Endodermal cell (in vitro differentiated cells): ENCODE results near the gene CSNK2A3. TPM values are rescaled to one million over a fixed set of nuclear protein-coding genes. Genes with fewer than 3 reads are reported as not detected.

Experiments used
- DNase-seq: peaks from one replicate; pipeline ENCODE4 v3.0.0-alpha.2; 2017
- H3K27ac ChIP-seq: 2 replicates; pipeline ENCODE4 v1.5.1; 2013; ENCODE audit warnings: mild to moderate bottlenecking, low read depth, low read length, moderate library complexity
- H3K27me3 ChIP-seq: 2 replicates; pipeline ENCODE4 v1.6.1; 2013; ENCODE audit warnings: mild to moderate bottlenecking, low read length, moderate library complexity; ENCODE audit not compliant: insufficient read depth, control insufficient read depth, poor library complexity, severe bottlenecking
- H3K36me3 ChIP-seq: 2 replicates; pipeline ENCODE4 v1.7.0; 2013; ENCODE audit warnings: mild to moderate bottlenecking, low read length, moderate library complexity; ENCODE audit not compliant: control insufficient read depth, insufficient read depth
- H3K4me1 ChIP-seq: one replicate; pipeline ENCODE4 v1.7.0; 2013; ENCODE audit warnings: low read length; ENCODE audit not compliant: control insufficient read depth, insufficient read depth
- H3K4me3 ChIP-seq: 2 replicates; pipeline ENCODE4 v1.5.1; 2013; ENCODE audit warnings: mild to moderate bottlenecking, low read length, moderate library complexity
- H3K9ac ChIP-seq: 2 replicates; pipeline ENCODE4 v1.6.1; 2013; ENCODE audit warnings: mild to moderate bottlenecking, low read length, moderate library complexity; ENCODE audit not compliant: poor library complexity, severe bottlenecking; ENCODE audit errors: extremely low read depth
- H3K9me3 ChIP-seq: 2 replicates; pipeline ENCODE4 v1.6.1; 2013; ENCODE audit warnings: mild to moderate bottlenecking, low read length, moderate library complexity; ENCODE audit not compliant: control insufficient read depth
- H3K27ac Mint-ChIP-seq: 2 replicates; pipeline ENCODE4 v1.8.0; 2020; ENCODE audit warnings: mixed read lengths
- H3K27me3 Mint-ChIP-seq: 2 replicates; pipeline ENCODE4 v1.8.0; 2021; ENCODE audit warnings: mild to moderate bottlenecking, mixed read lengths; ENCODE audit not compliant: insufficient read depth
- H3K36me3 Mint-ChIP-seq: 2 replicates; pipeline ENCODE4 v1.8.0; 2020; ENCODE audit warnings: low read depth, mixed read lengths
- H3K4me1 Mint-ChIP-seq: 2 replicates; pipeline ENCODE4 v1.8.0; 2020; ENCODE audit warnings: mixed read lengths
- H3K4me3 Mint-ChIP-seq: 2 replicates; pipeline ENCODE4 v1.8.0; 2020; ENCODE audit warnings: mild to moderate bottlenecking, moderate library complexity, mixed read lengths
- H3K9me3 Mint-ChIP-seq: 2 replicates; pipeline ENCODE4 v1.8.0; 2020; ENCODE audit warnings: mild to moderate bottlenecking, mixed read lengths
- CTCF ChIP-seq: fragments of 200-600 bp; sonication (generic); conservative IDR thresholded peaks from 2 replicates; pipeline ENCODE4 v1.5.0; 2021; ENCODE audit warnings: antibody characterized with exemption, mild to moderate bottlenecking
- WGBS, 2 experiments: methylation state at CpG; one replicate each; pipeline versions ENCODE4 v1.1.5 to v1.1.7; 2013; ENCODE audit warnings: missing lambda C conversion rate in 2 of 2, mixed read lengths in 1 of 2; ENCODE audit not compliant: insufficient coverage in 1 of 2, insufficient read length in 1 of 2; 5-methylcytosine and 5-hydroxymethylcytosine counted together
- total RNA-seq, 2 donors: library from RNA; stranded (reverse); fragmentation: NEBNext Ultra II Directional in 1 of 2; extraction: Animal tissue kit (Norgen Biotek cat#: 25700) in 1 of 2; gene quantifications; 2 replicates in 1 of 2; 3 replicates in 1 of 2; pipeline ENCODE4 v1.2.1, GENCODE V29; 2021

Gene CSNK2A3
- total RNA-seq, 2 donors from 2014 or later = 0.82 to 2.1 TPM

DNA sequence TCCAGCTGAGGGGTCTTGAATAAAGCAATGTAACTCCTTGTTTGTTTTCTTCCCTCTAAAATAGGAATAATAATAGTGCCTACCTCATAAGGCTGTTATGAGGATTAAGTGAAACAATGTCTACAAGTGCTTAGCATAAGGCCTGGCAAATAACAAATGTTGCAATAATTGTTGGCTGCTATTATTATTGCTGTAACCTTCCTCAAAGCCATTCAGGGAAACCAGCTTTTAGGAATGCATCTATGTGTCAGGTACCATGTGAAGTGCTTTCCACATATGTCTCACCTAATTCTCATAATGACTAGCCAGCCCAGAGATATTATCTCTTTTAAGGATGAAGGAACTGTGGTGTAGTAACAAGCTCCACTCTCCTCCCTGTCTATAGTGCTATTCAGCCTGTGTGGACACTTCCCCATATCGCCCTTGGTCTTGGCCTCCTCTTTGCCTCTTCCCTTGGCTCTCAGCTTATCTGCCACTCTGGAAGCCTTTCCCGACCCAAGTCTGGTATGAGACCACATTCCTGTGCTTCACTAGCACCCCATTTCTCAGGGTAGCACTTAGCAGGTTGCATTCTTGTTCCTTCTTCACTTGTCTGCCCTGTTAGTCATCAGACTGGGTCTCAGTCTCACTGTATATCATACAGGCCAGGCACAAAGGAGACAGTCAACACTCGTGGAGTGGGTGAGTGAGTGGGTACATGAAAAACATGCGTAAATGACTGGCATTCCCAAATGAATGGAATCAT, 23.8 kb downstream of the CSNK2A3 start:
- H3K4me1 ChIP-seq = no peaks in the 10 kb centered on the region
- no peak overlapping the region for H3K4me3 Mint-ChIP-seq
- H3K36me3 ChIP-seq = no peaks in the 10 kb centered on the region
- H3K9me3 ChIP-seq = no peaks in the 10 kb centered on the region
- 90 to 91% methylated on average over 4 of the region's 4 CpGs for WGBS, 2 experiments
- TF ChIP-seq CTCF = no peak
- H3K27me3 Mint-ChIP-seq = no peaks in the 10 kb centered on the region
- H3K4me1 Mint-ChIP-seq = no peaks in the 10 kb centered on the region
- no peak overlapping the region for H3K27ac ChIP-seq
- peaks cover 13% of the 10 kb centered on the region for H3K36me3 Mint-ChIP-seq
- H3K9me3 Mint-ChIP-seq = no peaks in the 10 kb centered on the region
- H3K27me3 ChIP-seq = no peaks in the 10 kb centered on the region
- H3K27ac Mint-ChIP-seq = no peak overlapping the region
- no peak overlapping the region for H3K4me3 ChIP-seq
- H3K9ac ChIP-seq = no peak overlapping the region
- no peak for DNase-seq

- peaks cover 5% of the 10 kb centered on the region for H3K9me3 Mint-ChIP-seq
Measured at GRCh38 chr11:11324090-11324489, 29.0 kb downstream of the CSNK2A3 start.

GRCh38 chr11:11322101-11322500, 30.9 kb downstream of the CSNK2A3 start:
- no peak overlapping the region for H3K9ac ChIP-seq
- H3K9me3 Mint-ChIP-seq = peaks cover 5% of the 10 kb centered on the region
- H3K36me3 Mint-ChIP-seq = peaks cover 11% of the 10 kb centered on the region
- no peak overlapping the region for H3K27ac ChIP-seq
- no peak overlapping the region for H3K27ac Mint-ChIP-seq
- H3K4me1 Mint-ChIP-seq = peaks cover 11% of the 10 kb centered on the region
- DNase-seq = no peak
- H3K27me3 Mint-ChIP-seq = peaks cover 3% of the 10 kb centered on the region
- peaks cover 5% of the 10 kb centered on the region for H3K9me3 ChIP-seq
- no peaks in the 10 kb centered on the region for H3K27me3 ChIP-seq
- no peak overlapping the region for H3K4me3 ChIP-seq
- no peak for TF ChIP-seq CTCF
- peaks cover 7% of the 10 kb centered on the region for H3K4me1 ChIP-seq
- H3K4me3 Mint-ChIP-seq = no peak overlapping the region
- H3K36me3 ChIP-seq = no peaks in the 10 kb centered on the region

More at GRCh38 chr11:11324090-11324489, 29.0 kb downstream of the CSNK2A3 start:
- TF ChIP-seq CTCF = no peak
- Histone ChIP-seq H3K9me3 (peaks cover 5% of the 10 kb centered on the region), H3K27me3 (no peaks in the 10 kb centered on the region), H3K27ac (no peak overlapping the region), H3K36me3 (no peaks in the 10 kb centered on the region), H3K9ac (no peak overlapping the region), H3K4me3 (no peak overlapping the region), H3K4me1 (peaks cover 7% of the 10 kb centered on the region)
- 88 to 92% methylated on average over 1 of the region's 1 CpG for WGBS, 2 experiments
- Mint-ChIP-seq H3K27ac (no peak overlapping the region), H3K4me3 (no peak overlapping the region), H3K27me3 (peaks cover 3% of the 10 kb centered on the region), H3K4me1 (peaks cover 11% of the 10 kb centered on the region), H3K36me3 (peaks cover 11% of the 10 kb centered on the region)
- DNase-seq = no peak
